K562 (cell line): Measurements from ENCODE around the gene COL21A1. TPM values are rescaled to one million over a fixed set of nuclear protein-coding genes. Genes with fewer than 3 reads are reported as not detected.

Experiments used
- ATAC-seq: fragments of 200-7000 bp; cut with Tn5 transposase; 3 replicates; pipeline ENCODE4 v1.9.1; 2020; ENCODE audit warnings: moderate library complexity
- BruUV-seq: library from RNA; stranded (reverse); fragments of 400-500 nt; replicated peaks from 2 replicates; lab custom pipeline; 2021; lab: Mats Ljungman, UMichigan
- CTCF ChIA-PET: fragments of 300-600 bp; formaldehyde crosslinking; extraction: SDS; loops from one replicate; lab custom pipeline; 2021; ENCODE audit warnings: low intra/inter-chr PET ratio; lab: Yijun Ruan, JAX
- POLR2A ChIA-PET: fragments of 300-600, 350-650 bp; sonication (Branson Sonifier 250); formaldehyde crosslinking; extraction: SDS; loops from one replicate; lab custom pipeline; 2021; ENCODE audit warnings: antibody characterized with exemption, inconsistent platforms; lab: Yijun Ruan, JAX
- DNase-seq, 4 experiments: peaks; one replicate each; pipeline versions ENCODE4 v3.0.0 to v3.0.0-alpha.2; 2011 to 2018; ENCODE audit warnings: low spot score in 3 of 4, mixed read lengths in 3 of 4; ENCODE audit errors: extremely low read depth in 1 of 4
- FAIRE-seq: peaks from 2 replicates; lab custom pipeline; 2011; peaks lifted over from hg19 to GRCh38; lab: Jason Lieb, UNC
- H2AFZ ChIP-seq: 2 replicates; pipeline ENCODE4 v1.6.0; 2011; ENCODE audit warnings: low read depth, low read length, control low read depth, inconsistent platforms
- H3K27ac ChIP-seq: fragments of 200-600 bp; 3 replicates; pipeline ENCODE4 v1.8.0; 2011; ENCODE audit warnings: low read depth, mild to moderate bottlenecking, control low read depth, inconsistent platforms, low read length, moderate library complexity, mixed read lengths; ENCODE audit errors: extremely low read depth
- H3K27me3 ChIP-seq, 2 experiments: fragments of 300-600 bp in 1 of 2; 2 replicates in 1 of 2; 3 replicates in 1 of 2; pipeline versions ENCODE4 v1.6.0 to v1.8.0; 2011; ENCODE audit warnings: inconsistent platforms in 2 of 2, low read length in 2 of 2, mild to moderate bottlenecking in 1 of 2, mixed read lengths in 1 of 2, moderate library complexity in 1 of 2; ENCODE audit not compliant: control insufficient read depth in 2 of 2, insufficient read depth in 2 of 2
- H3K36me3 ChIP-seq: fragments of 300-600 bp; 3 replicates; pipeline ENCODE4 v1.8.0; 2011; ENCODE audit warnings: mild to moderate bottlenecking, low read length, inconsistent platforms; ENCODE audit not compliant: control insufficient read depth, insufficient read depth
- H3K4me1 ChIP-seq, 2 experiments: fragments of 200-600 bp in 1 of 2; replicated peaks in 1 of 2; 2 replicates in 1 of 2; 3 replicates in 1 of 2; pipeline versions ENCODE4 v1.5.1 to v1.8.0; 2011; ENCODE audit warnings: inconsistent platforms in 2 of 2, low read length in 2 of 2, mild to moderate bottlenecking in 1 of 2, mixed read lengths in 1 of 2, moderate library complexity in 1 of 2; ENCODE audit not compliant: control insufficient read depth in 2 of 2, insufficient read depth in 2 of 2
- H3K4me2 ChIP-seq: 2 replicates; pipeline ENCODE4 v1.6.1; 2011; ENCODE audit warnings: low read length, control low read depth, inconsistent platforms, mixed read lengths; ENCODE audit not compliant: insufficient read depth
- H3K4me3 ChIP-seq: fragments of 200-600 bp; sonication (generic), shearing (Covaris generic); 2 replicates; pipeline ENCODE4 v1.5.1; 2016; ENCODE audit warnings: control low read depth, inconsistent platforms
- H3K79me2 ChIP-seq: fragments of 200-600 bp; 3 replicates; pipeline ENCODE4 v1.8.0; 2011; ENCODE audit warnings: low read length, inconsistent platforms; ENCODE audit not compliant: control insufficient read depth, insufficient read depth
- H3K9ac ChIP-seq, 2 experiments: 2 replicates each; pipeline versions ENCODE4 v1.6.0 to v1.6.1; 2011; ENCODE audit warnings: low read depth in 2 of 2, low read length in 2 of 2, control low read depth in 1 of 2, inconsistent platforms in 1 of 2, mild to moderate bottlenecking in 1 of 2, mixed read lengths in 1 of 2; ENCODE audit not compliant: insufficient read depth in 1 of 2
- H3K9me1 ChIP-seq: one replicate; pipeline ENCODE4 v1.6.0; 2011; ENCODE audit warnings: inconsistent platforms, mild to moderate bottlenecking, low read length, moderate library complexity; ENCODE audit not compliant: control insufficient read depth, insufficient read depth
- H3K9me3 ChIP-seq: replicated peaks from 2 replicates; pipeline ENCODE4 v1.5.1; 2011; ENCODE audit warnings: low read depth, low read length, inconsistent platforms; ENCODE audit not compliant: control insufficient read depth, insufficient read depth
- H4K20me1 ChIP-seq: replicated peaks from 2 replicates; pipeline ENCODE4 v1.6.1; 2011; ENCODE audit warnings: low read length, inconsistent platforms, mixed read lengths; ENCODE audit not compliant: control insufficient read depth, insufficient read depth
- ATF1 ChIP-seq, 2 experiments: fragments of 450-650 bp in 1 of 2; IDR thresholded peaks; 2 replicates each; pipeline ENCODE4 v1.6.1; 2016; ENCODE audit warnings: missing compliant biosample characterization in 1 of 2, missing genetic modification characterization in 1 of 2
- ERF ChIP-seq: fragments of 450-650 bp; formaldehyde crosslinking; IDR thresholded peaks from 2 replicates; pipeline ENCODE4 v1.4.0; 2020; ENCODE audit warnings: mild to moderate bottlenecking, mixed read lengths
- FOXK1 ChIP-seq: sonication (generic); formaldehyde crosslinking; IDR thresholded peaks from 2 replicates; pipeline ENCODE4 v1.8.0; 2022; ENCODE audit warnings: missing genetic modification reagents, mild to moderate bottlenecking, borderline replicate concordance
- HSF4 ChIP-seq: fragments of 250-450 bp; sonication (Bioruptor Pico); IDR thresholded peaks from 2 replicates; pipeline ENCODE4 v2.1.2; 2022; ENCODE audit warnings: mild to moderate bottlenecking, moderate library complexity, borderline replicate concordance
- KLF16 ChIP-seq: IDR thresholded peaks from 2 replicates; pipeline ENCODE4 v1.6.1; 2016; ENCODE audit warnings: antibody characterized with exemption
- MAFG ChIP-seq: fragments of 450-650 bp; conservative IDR thresholded peaks from 2 replicates; pipeline ENCODE4 v1.6.1; 2016; ENCODE audit warnings: missing genetic modification characterization, missing compliant biosample characterization
- RBM34 ChIP-seq: fragments of 200-400 bp; formaldehyde crosslinking; IDR thresholded peaks from 2 replicates; pipeline ENCODE4 v1.6.1; 2018; ENCODE audit warnings: low read length, borderline replicate concordance; ENCODE audit not compliant: insufficient read depth
- STAT5B ChIP-seq: fragments of 250-450 bp; sonication (Bioruptor Pico); IDR thresholded peaks from 2 replicates; pipeline ENCODE4 v1.8.0; 2021; ENCODE audit warnings: mild to moderate bottlenecking, inconsistent platforms
- TFAM ChIP-seq: fragments of 250-450 bp; sonication (Bioruptor Pico); conservative IDR thresholded peaks from 2 replicates; pipeline ENCODE4 v1.5.0; 2021; ENCODE audit warnings: mild to moderate bottlenecking, moderate library complexity
- WGBS: fragments of 100-300 bp; shearing (Covaris generic); methylation state at CpG from one replicate; pipeline ENCODE4 v1.1.6; 2016; ENCODE audit warnings: low coverage, mixed read lengths; ENCODE audit not compliant: insufficient coverage; ENCODE audit errors: missing lambda C conversion rate; 5-methylcytosine and 5-hydroxymethylcytosine counted together
- in situ Hi-C: fragments of 300-500 bp; cut with MboI; formaldehyde crosslinking; loops from 4 replicates; pipeline ENCODE4 v1.15.0; 2018; ENCODE audit warnings: inconsistent platforms, mixed read lengths
- intact Hi-C: fragments of 100-400 bp; cut with micrococcal nuclease; formaldehyde crosslinking; loops from 2 replicates; pipeline ENCODE4 v1.14.2; 2022
- polyA plus RNA-seq, 8 experiments: library from polyadenylated mRNA; depleted of rRNA in 4 of 8; stranded (reverse) in 5 of 8; unstranded in 3 of 8; fragments of >200 nt; fragmentation: Nextera tagmentation in 2 of 8; fragmentation: Illumina TruSeq in 1 of 8; extraction: Ambion mirVana in 2 of 8; extraction: Trizol in 1 of 8; gene quantifications; 2 replicates each; pipeline versions ENCODE4 v1.2.1 to v1.2.3, GENCODE V29; 2011 to 2014; ENCODE audit warnings: inconsistent platforms in 1 of 8, missing spikeins in 1 of 8
- total RNA-seq, 7 experiments: library from RNA; depleted of rRNA in 6 of 7; stranded (reverse); fragments of >200 nt in 6 of 7; fragmentation: Illumina TruSeq in 2 of 7; extraction: Trizol in 2 of 7; gene quantifications; 2 replicates each; pipeline versions ENCODE4 v1.2.1 to v1.2.3, GENCODE V29; 2011 to 2021; ENCODE audit warnings: low replicate concordance in 1 of 7
- TF ChIP-seq, protein P1 (sequence below): fragments of 250-450 bp; sonication (Bioruptor Pico); IDR thresholded peaks from 2 replicates; pipeline ENCODE4 v1.8.0; 2022; ENCODE audit warnings: moderate library complexity, mild to moderate bottlenecking, inconsistent platforms
- TF ChIP-seq, protein P2 (sequence below): fragments of 250-450 bp; sonication (Bioruptor Pico); IDR thresholded peaks from 2 replicates; pipeline ENCODE4 v1.4.0; 2020; ENCODE audit warnings: mild to moderate bottlenecking, moderate library complexity
- TF ChIP-seq, protein P3 (sequence below): sonication (generic); formaldehyde crosslinking; IDR thresholded peaks from 2 replicates; pipeline ENCODE4 v1.8.0; 2022; ENCODE audit warnings: mild to moderate bottlenecking, low read depth, missing genetic modification reagents
- TF ChIP-seq, protein P4 (sequence below): fragments of 450-650 bp; formaldehyde crosslinking; IDR thresholded peaks from 2 replicates; pipeline ENCODE4 v1.4.0; 2020; ENCODE audit warnings: mild to moderate bottlenecking

The COL21A1 gene
- total and polyA plus RNA-seq, 9 of the 15 experiments (the other 6 are each of a cell fraction or from before 2014, with no cell fraction given) = 0.03 to 0.76 (median 0.25) TPM

DNA sequence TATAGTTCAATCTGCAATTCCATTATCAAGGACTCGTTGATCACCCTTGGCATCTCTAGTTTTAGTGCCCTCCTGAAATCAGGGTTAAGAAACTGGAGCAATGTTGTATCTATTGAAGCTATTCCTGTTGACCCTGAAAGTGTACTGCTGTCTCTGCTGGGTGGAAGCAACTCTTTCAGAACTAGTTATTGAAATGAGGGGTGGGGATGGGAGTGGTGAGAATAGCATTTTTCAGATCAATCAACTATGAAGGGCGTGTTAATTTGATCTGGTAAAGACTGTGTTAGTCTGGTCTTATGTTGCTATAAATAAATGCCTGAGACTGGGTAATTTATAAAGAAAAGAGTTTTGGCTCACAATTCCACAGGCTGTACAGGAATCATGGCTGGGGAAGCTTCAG, 219.5 kb downstream of the COL21A1 start:
- Histone ChIP-seq H3K27ac (no peak overlapping the region), H2AFZ (no peak overlapping the region), H3K4me1 (no peaks in the 10 kb centered on the region), H3K9me1 (no peaks in the 10 kb centered on the region), H4K20me1 (no peaks in the 10 kb centered on the region), H3K4me3 (no peak overlapping the region), H3K9ac (no peak overlapping the region), H3K36me3 (no peaks in the 10 kb centered on the region), H3K9me3 (no peaks in the 10 kb centered on the region), H3K27me3 (no peaks in the 10 kb centered on the region), H3K79me2 (no peaks in the 10 kb centered on the region), H3K4me2 (no peak overlapping the region)
- POLR2A ChIA-PET = no interaction called here
- CTCF ChIA-PET = no interaction called here
- no peak for ATAC-seq
- FAIRE-seq = no peak
- no peak for DNase-seq
- WGBS = 0% methylated on average over 2 of the region's 2 CpGs
- no TSS peak for BruUV-seq
- intact Hi-C loops = no loop called here
- in situ Hi-C loops = no loop called here
- TF ChIP-seq, protein P1, sequence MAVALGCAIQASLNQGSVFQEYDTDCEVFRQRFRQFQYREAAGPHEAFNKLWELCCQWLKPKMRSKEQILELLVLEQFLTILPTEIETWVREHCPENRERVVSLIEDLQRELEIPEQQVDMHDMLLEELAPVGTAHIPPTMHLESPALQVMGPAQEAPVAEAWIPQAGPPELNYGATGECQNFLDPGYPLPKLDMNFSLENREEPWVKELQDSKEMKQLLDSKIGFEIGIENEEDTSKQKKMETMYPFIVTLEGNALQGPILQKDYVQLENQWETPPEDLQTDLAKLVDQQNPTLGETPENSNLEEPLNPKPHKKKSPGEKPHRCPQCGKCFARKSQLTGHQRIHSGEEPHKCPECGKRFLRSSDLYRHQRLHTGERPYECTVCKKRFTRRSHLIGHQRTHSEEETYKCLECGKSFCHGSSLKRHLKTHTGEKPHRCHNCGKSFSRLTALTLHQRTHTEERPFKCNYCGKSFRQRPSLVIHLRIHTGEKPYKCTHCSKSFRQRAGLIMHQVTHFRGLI (CRISPR knock-in tag) = no peak
- TF ChIP-seq STAT5B (no peak), KLF16 (no peak), TFAM (CRISPR knock-in tag) (no peak), RBM34 (no peak), FOXK1 (CRISPR knock-in tag) (no peak), HSF4 (CRISPR knock-in tag) (no peak), MAFG (tag) (no peak), ERF (no peak), ATF1 (CRISPR knock-in tag; IDR thresholded peaks at IDR 0.05) (no peak), ATF1 (tag; IDR thresholded peaks at IDR 0.05) (no peak)
- TF ChIP-seq, protein P2, sequence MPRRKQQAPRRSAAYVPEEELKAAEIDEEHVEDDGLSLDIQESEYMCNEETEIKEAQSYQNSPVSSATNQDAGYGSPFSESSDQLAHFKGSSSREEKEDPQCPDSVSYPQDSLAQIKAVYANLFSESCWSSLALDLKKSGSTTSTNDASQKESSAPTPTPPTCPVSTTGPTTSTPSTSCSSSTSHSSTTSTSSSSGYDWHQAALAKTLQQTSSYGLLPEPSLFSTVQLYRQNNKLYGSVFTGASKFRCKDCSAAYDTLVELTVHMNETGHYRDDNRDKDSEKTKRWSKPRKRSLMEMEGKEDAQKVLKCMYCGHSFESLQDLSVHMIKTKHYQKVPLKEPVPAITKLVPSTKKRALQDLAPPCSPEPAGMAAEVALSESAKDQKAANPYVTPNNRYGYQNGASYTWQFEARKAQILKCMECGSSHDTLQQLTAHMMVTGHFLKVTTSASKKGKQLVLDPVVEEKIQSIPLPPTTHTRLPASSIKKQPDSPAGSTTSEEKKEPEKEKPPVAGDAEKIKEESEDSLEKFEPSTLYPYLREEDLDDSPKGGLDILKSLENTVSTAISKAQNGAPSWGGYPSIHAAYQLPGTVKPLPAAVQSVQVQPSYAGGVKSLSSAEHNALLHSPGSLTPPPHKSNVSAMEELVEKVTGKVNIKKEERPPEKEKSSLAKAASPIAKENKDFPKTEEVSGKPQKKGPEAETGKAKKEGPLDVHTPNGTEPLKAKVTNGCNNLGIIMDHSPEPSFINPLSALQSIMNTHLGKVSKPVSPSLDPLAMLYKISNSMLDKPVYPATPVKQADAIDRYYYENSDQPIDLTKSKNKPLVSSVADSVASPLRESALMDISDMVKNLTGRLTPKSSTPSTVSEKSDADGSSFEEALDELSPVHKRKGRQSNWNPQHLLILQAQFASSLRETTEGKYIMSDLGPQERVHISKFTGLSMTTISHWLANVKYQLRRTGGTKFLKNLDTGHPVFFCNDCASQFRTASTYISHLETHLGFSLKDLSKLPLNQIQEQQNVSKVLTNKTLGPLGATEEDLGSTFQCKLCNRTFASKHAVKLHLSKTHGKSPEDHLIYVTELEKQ = no peak
- TF ChIP-seq, protein P3, sequence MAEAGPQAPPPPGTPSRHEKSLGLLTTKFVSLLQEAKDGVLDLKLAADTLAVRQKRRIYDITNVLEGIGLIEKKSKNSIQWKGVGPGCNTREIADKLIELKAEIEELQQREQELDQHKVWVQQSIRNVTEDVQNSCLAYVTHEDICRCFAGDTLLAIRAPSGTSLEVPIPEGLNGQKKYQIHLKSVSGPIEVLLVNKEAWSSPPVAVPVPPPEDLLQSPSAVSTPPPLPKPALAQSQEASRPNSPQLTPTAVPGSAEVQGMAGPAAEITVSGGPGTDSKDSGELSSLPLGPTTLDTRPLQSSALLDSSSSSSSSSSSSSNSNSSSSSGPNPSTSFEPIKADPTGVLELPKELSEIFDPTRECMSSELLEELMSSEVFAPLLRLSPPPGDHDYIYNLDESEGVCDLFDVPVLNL (CRISPR knock-in tag) = no peak
- TF ChIP-seq, protein P4, sequence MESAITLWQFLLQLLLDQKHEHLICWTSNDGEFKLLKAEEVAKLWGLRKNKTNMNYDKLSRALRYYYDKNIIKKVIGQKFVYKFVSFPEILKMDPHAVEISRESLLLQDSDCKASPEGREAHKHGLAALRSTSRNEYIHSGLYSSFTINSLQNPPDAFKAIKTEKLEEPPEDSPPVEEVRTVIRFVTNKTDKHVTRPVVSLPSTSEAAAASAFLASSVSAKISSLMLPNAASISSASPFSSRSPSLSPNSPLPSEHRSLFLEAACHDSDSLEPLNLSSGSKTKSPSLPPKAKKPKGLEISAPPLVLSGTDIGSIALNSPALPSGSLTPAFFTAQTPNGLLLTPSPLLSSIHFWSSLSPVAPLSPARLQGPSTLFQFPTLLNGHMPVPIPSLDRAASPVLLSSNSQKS (CRISPR knock-in tag) = no peak
